GM12892 (cell line): ENCODE measurements around the gene HMX1.

ENCODE experiments used
- POLR2A ChIP-seq: IDR thresholded peaks from 2 replicates; pipeline ENCODE4 v1.6.1; 2011; ENCODE audit warnings: low read depth, low read length, control low read depth
- POLR2AphosphoS5 ChIP-seq: IDR thresholded peaks from 2 replicates; pipeline ENCODE4 v1.6.1; 2011; ENCODE audit warnings: low read depth, low read length, control low read depth
- TAF1 ChIP-seq: IDR thresholded peaks from 2 replicates; pipeline ENCODE4 v1.6.1; 2011; ENCODE audit warnings: low read depth, mild to moderate bottlenecking, control low read depth, low read length, borderline replicate concordance

DNA sequence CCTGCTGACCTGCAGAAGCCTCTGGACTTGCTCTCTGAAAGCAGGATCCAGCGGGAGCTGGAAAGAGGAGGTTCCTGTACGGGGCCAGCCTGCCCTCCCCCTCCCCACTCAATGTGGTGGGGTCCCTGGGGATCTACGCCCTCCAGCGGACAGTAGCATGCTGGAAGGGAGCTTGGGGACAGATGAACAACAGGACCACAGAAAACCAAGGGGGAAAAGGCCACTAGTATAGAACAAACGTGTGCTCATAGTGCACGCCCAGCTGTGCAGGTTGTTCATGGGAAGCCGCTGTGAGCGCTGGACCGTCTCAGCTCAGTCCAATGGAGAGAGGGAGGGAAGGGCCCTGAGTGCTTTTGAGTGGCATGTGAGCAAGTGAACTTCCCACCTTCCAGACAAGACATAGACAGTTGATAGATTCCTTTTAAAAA, 15.8 kb downstream of the HMX1 start:
- TF ChIP-seq POLR2A: no peak
- no peak for TF ChIP-seq POLR2AphosphoS5
- no peak for TF ChIP-seq TAF1
